Measurements from ENCODE around the gene SPINDOC.
"Not testable (repeated sequence)": the region's sequence is repeated elsewhere in the genome, so short reads cannot be mapped to it uniquely, and the experiment has no call there.

The SPINDOC gene

GRCh38 chr11:63769714-63770455 is 43.4 kb upstream of the SPINDOC start:
- H3K4me3 ChIP-seq (ENCODE audit: low read depth, low read length): peak overlapping the region; percentile 70
- ChIA-PET CTCF (interaction anchor here (1.1 to 4.6 kb wide), 8 partner anchors 13 to 380 kb away, joined by 3 to 36 read pairs (median 8); partner anchors contain the start of gene MARK2), POLR2A (interaction anchor here (1.0 to 1.4 kb wide), 3 partner anchors 88 to 176 kb away, joined by 3 to 4 read pairs (median 4); no protein-coding TSS in a partner anchor)
- no peak for TF ChIP-seq CTCF (IDR thresholded peaks at IDR 0.05; ENCODE audit: insufficient read depth, low read length, missing control alignments)
- DNase-seq (ENCODE audit: low read depth, low spot score): no peak

GRCh38 chr11:63770763-63771162 is 42.5 kb upstream of the SPINDOC start:
- CTCF ChIA-PET: no interaction called here
- H3K4me3 ChIP-seq (ENCODE audit: low read depth, low read length): no peak overlapping the region
- TF ChIP-seq CTCF (IDR thresholded peaks at IDR 0.05; ENCODE audit: insufficient read depth, low read length, missing control alignments): no peak
- POLR2A ChIA-PET: no interaction called here
- DNase-seq (ENCODE audit: low read depth, low spot score): no peak

- CTCF ChIA-PET: interaction anchor here (0.6 kb wide), 1 partner anchor 26 kb away, joined by 3 read pairs; no protein-coding TSS in a partner anchor
- POLR2A ChIA-PET; H3K4me3 ChIP-seq (ENCODE audit: low read depth, low read length); DNase-seq (ENCODE audit: low read depth, low spot score): not testable (repeated sequence)
Measured at GRCh38 chr11:63771741-63772318, 41.4 kb upstream of the SPINDOC start.

- POLR2A ChIA-PET: no interaction called here
- TF ChIP-seq CTCF (IDR thresholded peaks at IDR 0.05; ENCODE audit: insufficient read depth, low read length, missing control alignments): no peak
- CTCF ChIA-PET: no interaction called here
- no peak for DNase-seq (ENCODE audit: low read depth, low spot score)
- H3K4me3 ChIP-seq (ENCODE audit: low read depth, low read length): no peak overlapping the region
Measured at GRCh38 chr11:63775191-63775590, 38.1 kb upstream of the SPINDOC start.

GRCh38 chr11:63779039-63779438 is 34.2 kb upstream of the SPINDOC start:
- ChIA-PET POLR2A (no interaction called here), CTCF (interaction anchor here (1.0 to 2.2 kb wide), 4 partner anchors 11 to 167 kb away, joined by 3 to 18 read pairs (median 5); partner anchors contain the start of gene ZFTA)
- TF ChIP-seq CTCF (IDR thresholded peaks at IDR 0.05; ENCODE audit: insufficient read depth, low read length, missing control alignments): no peak
- DNase-seq (ENCODE audit: low read depth, low spot score): no peak
- H3K4me3 ChIP-seq (ENCODE audit: low read depth, low read length): no peak overlapping the region

- CTCF ChIA-PET: no interaction called here
- H3K4me3 ChIP-seq (ENCODE audit: low read depth, low read length): no peak overlapping the region
- no peak for DNase-seq (ENCODE audit: low read depth, low spot score)
- POLR2A ChIA-PET: no interaction called here
- no peak for TF ChIP-seq CTCF (IDR thresholded peaks at IDR 0.05; ENCODE audit: insufficient read depth, low read length, missing control alignments)
Measured at GRCh38 chr11:63782749-63783148, 30.5 kb upstream of the SPINDOC start.
